Lung microvascular endothelial cell (primary cell): ENCODE data around the gene IQCH. TPM values are rescaled to one million over a fixed set of nuclear protein-coding genes. Genes with fewer than 3 reads are reported as not detected.

Source experiments
- DNase-seq, 2 donors: peaks; one replicate each; pipeline versions ENCODE4 v3.0.0 to v3.0.0-alpha.2; 2010; ENCODE audit warnings: low read depth in 2 of 2
- total RNA-seq: library from RNA; depleted of rRNA; stranded (reverse); fragments of >200 nt; gene quantifications from 2 replicates; pipeline ENCODE4 v1.2.1, GENCODE V29; 2014

The IQCH gene
- total RNA-seq, 1 donor from 2014 or later = 0.40 TPM

- DNase-seq = peak; percentile 41 to 61
Measured at GRCh38 chr15:67501177-67501835, 246.7 kb downstream of the IQCH start.

GRCh38 chr15:67501836-67502461 is 247.4 kb downstream of the IQCH start:
- peak; percentile 37 to 52 for DNase-seq

- DNase-seq = no peak
Measured at GRCh38 chr15:67504056-67504455, 249.5 kb downstream of the IQCH start.

- no peak for DNase-seq
Measured at GRCh38 chr15:67504796-67505195, 250.2 kb downstream of the IQCH start.

- no peak for DNase-seq
Measured at GRCh38 chr15:67505675-67506572, 251.3 kb downstream of the IQCH start.

- no peak for DNase-seq
Measured at GRCh38 chr15:67506775-67507747, 252.5 kb downstream of the IQCH start.

- DNase-seq = no peak
Measured at GRCh38 chr15:67508407-67508806, 253.8 kb downstream of the IQCH start.

GRCh38 chr15:67509918-67510317 is 255.3 kb downstream of the IQCH start:
- no peak for DNase-seq

GRCh38 chr15:67510597-67511190 is 256.1 kb downstream of the IQCH start:
- no peak for DNase-seq

GRCh38 chr15:67511606-67512005 is 257.0 kb downstream of the IQCH start:
- no peak for DNase-seq

GRCh38 chr15:67512140-67512539 is 257.6 kb downstream of the IQCH start:
- no peak for DNase-seq

- DNase-seq = no peak
Measured at GRCh38 chr15:67512933-67513714, 258.5 kb downstream of the IQCH start.

GRCh38 chr15:67515090-67515489 is 260.5 kb downstream of the IQCH start:
- no peak for DNase-seq

- DNase-seq = no peak
Measured at GRCh38 chr15:67515557-67515956, 261.0 kb downstream of the IQCH start.

GRCh38 chr15:67520321-67521028 is 265.9 kb downstream of the IQCH start:
- DNase-seq = peak; percentile 11 to 30

GRCh38 chr15:67521029-67521782 is 266.6 kb downstream of the IQCH start, which contains the start of gene C15orf61:
TSS of gene C15orf61 (plus strand) at chr15:67521131. CDS start at chr15:67521249, 118 bp downstream.
- DNase-seq = peak; percentile 78 to 88

GRCh38 chr15:67521783-67522568 is 267.4 kb downstream of the IQCH start:
- peak; percentile 44 to 50 for DNase-seq

GRCh38 chr15:67523330-67523729 is 268.7 kb downstream of the IQCH start:
- no peak for DNase-seq
